HG03442 (cell line): Measurements from ENCODE around the gene IDH3B.

Experiments used
- ATAC-seq: cut with Tn5 transposase; IDR thresholded peaks from one replicate; pipeline ENCODE4 v1.9.1; 2021; ENCODE audit warnings: mild to moderate bottlenecking, moderate library complexity; ENCODE audit not compliant: unreplicated experiment

The IDH3B gene

GRCh38 chr20:2624190-2624589, 39.8 kb downstream of the IDH3B start:
- ATAC-seq: no peak

DNA sequence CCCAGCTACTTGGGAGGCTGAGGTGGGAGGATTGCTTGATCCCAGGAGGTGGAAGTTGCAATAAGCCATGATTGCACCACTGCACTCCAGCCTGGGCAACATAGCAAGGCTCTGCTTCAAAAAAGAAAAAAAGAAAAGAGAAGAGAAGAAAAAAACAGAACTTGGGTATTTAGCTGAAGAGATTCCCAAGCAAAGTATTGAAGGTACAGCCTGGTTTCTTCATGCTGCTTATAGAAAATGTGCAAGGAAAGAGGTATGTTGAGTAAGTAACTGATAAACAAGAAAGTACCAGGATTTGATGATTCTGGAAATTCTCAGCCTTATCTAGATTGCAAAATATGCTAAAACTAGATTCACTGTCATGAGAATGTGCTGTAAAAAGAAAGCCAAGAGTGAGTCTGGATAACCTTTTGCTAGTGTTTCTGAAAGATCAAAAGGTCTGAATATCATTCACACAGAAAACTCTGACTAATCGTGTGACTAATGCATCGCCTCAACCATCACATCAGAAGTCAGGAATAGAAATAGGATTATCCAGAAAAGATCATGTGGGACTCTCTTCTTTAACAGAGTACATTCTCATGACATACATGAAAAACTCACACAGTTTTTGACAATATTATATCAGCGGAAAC, 43.9 kb downstream of the IDH3B start:
- no peak for ATAC-seq

DNA sequence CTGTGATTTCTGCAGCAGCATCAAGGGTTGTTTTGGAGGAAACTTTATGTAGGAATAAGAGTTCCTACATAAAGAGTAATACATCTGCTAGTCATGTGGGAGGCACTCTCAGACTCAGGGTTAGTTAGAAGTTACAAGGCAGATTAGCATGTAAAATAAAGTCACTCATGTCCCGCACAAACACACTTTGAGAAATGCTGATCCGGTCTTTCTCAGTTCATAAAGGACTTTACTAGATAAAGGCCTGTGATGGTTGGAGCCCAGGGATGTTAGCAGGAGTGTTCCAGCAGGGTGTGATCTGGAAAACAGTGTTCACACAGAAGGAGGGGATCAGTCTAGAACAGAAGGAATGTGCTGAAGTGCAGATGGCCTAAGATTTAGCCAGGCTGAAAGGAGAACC, 44.7 kb downstream of the IDH3B start:
- ATAC-seq: no peak

DNA sequence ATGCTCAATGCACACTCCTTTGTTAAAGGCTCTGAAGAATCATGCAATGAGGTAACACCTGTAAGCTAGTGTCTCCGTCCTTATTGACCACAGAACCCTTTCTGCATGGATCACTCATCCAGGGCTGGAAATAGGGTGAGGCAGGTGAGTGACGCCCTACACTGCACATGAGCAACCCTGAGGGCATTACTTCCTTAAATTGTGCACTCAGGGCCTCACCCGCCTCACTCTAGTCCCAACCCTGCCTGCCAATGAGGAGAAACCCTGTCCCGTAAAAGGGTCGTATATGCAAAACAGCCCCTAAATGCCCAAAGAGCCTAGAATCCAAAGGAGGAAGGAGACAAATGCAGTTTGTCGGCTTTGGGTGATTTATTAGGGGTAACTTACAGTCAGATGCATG, 45.2 kb downstream of the IDH3B start:
- ATAC-seq: no peak

- no peak for ATAC-seq
These were observed 46.8 kb downstream of the IDH3B start for GRCh38 chr20:2617099-2617714.

DNA sequence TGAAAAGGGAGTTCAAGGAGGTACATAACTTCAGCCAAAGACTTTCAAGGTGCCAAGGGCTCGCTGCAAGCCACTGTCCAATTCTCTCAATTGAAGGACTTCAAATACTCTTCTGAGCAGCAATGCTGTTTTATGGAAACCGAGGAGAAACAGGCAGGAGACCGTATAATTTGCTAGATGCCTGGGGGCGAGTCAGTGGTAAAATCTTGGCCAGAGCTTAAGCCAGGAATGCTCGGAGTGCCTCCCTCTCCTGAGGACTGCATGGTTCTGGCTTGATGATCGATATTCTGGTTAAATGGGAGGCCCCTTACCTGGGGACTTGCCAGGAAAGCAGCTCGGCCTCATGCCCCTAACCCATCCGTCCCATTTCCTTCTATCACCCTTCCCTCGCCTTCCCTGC, 47.4 kb downstream of the IDH3B start:
- ATAC-seq: no peak

DNA sequence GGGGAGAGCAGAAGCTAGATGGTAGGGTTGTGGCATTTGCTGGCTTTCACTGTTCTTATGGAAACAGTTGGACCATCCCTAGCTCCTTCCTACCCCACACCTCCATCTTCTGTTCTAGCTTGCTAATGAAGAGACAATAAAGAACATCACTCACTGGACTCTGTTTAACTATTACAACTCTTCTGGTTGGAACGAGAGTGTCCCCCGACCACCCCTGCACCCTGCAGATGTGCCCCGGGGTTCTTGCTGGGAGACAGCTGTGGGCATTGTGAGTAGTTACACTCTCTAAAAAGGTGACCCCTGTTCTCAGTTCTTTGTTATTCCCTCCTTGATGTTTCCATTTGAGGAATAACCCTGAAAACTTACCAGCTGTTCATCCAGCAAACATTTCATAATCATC, 51.9 kb downstream of the IDH3B start:
- ATAC-seq: no peak

- ATAC-seq: no peak
These were observed 52.9 kb downstream of the IDH3B start for GRCh38 chr20:2610941-2611720.

DNA sequence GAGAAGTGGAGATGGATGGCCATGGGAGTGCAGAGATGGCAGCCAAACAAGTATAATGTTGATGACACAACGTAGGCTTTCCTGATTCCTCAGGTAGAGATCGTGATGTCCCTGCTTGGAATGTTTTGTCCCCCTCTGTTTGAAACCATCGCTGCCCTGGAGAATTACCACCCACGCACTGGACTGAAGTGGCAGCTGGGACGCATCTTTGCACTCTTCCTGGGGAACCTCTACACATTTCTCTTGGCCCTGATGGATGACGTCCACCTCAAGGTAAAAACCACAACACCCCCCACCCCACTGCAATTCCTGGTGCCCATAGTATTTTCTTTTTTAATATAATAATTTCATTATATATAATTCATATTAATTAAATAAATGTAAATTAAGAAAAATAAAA, 53.7 kb downstream of the IDH3B start:
- ATAC-seq: no peak
